HFFc6 (cell line): ENCODE measurements around the gene ZNF521. TPM values are rescaled to one million over a fixed set of nuclear protein-coding genes. Genes with fewer than 3 reads are reported as not detected.
"Not testable (repeated sequence)": the region's sequence is repeated elsewhere in the genome, so short reads cannot be mapped to it uniquely, and the experiment has no call there.

ENCODE experiments used
- DNase-seq: peaks from one replicate; pipeline ENCODE4 v3.0.0-alpha.2; 2018
- H3K27ac Mint-ChIP-seq: 2 replicates; pipeline ENCODE4 v1.8.0; 2020; ENCODE audit warnings: mild to moderate bottlenecking, mixed read lengths
- H3K27me3 Mint-ChIP-seq: 2 replicates; pipeline ENCODE4 v1.8.0; 2021; ENCODE audit warnings: mild to moderate bottlenecking, moderate library complexity, mixed read lengths; ENCODE audit not compliant: insufficient read depth
- H3K36me3 Mint-ChIP-seq: 2 replicates; pipeline ENCODE4 v1.8.0; 2021; ENCODE audit warnings: low read depth, mixed read lengths
- H3K4me1 Mint-ChIP-seq: 2 replicates; pipeline ENCODE4 v1.8.0; 2020; ENCODE audit warnings: low read depth, mixed read lengths
- H3K4me3 Mint-ChIP-seq: 2 replicates; pipeline ENCODE4 v1.8.0; 2020; ENCODE audit warnings: mild to moderate bottlenecking, moderate library complexity, mixed read lengths
- H3K9me3 Mint-ChIP-seq: 2 replicates; pipeline ENCODE4 v1.8.0; 2020; ENCODE audit warnings: mild to moderate bottlenecking, mixed read lengths
- total RNA-seq, 6 experiments: library from RNA; stranded (reverse); fragmentation: NEBNext Ultra II Directional; extraction: Animal tissue kit (Norgen Biotek cat#: 25700); gene quantifications; 2 replicates in 1 of 6; 3 replicates in 5 of 6; pipeline ENCODE4 v1.2.3, GENCODE V29; 2021
- TF ChIP-seq, protein P1 (sequence below): fragments of 200-600 bp; sonication (generic); IDR thresholded peaks from 2 replicates; pipeline ENCODE4 v1.5.0; 2021; ENCODE audit warnings: antibody characterized with exemption, mild to moderate bottlenecking

The ZNF521 gene
- total RNA-seq, 6 experiments from 2014 or later, result 0.27 to 5.3 (median 0.84) TPM

DNA sequence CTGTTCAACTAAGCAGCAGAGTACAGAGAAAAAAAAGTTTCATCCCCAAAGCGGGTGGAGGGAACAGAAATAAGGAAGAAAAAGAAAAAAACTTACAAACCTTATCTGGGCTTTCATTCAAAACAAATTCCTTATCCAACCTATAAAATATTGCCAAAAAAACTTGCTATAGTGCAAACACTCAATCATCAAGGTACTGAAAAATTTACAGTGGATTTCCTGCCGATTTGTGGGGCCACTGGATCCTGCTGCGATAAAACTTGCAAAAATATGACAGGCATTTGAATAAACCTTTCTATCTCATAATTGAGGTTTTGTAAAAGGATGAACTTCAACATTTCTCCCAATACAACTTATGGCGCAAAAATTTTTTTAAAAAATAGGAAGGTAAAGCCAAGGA, 77.0 kb downstream of the ZNF521 start:
- Mint-ChIP-seq H3K27me3 (0 out of 2 replicates have a peak, but pooled peaks cover under 1% of the 10 kb centered on the region), H3K27ac (no peak overlapping the region), H3K4me3 (no peak overlapping the region), H3K36me3 (no peaks in the 10 kb centered on the region), H3K4me1 (peaks cover 18% of the 10 kb centered on the region; the same call in 1 of the 2 replicates), H3K9me3 (no peaks in the 10 kb centered on the region)
- TF ChIP-seq, protein P1, sequence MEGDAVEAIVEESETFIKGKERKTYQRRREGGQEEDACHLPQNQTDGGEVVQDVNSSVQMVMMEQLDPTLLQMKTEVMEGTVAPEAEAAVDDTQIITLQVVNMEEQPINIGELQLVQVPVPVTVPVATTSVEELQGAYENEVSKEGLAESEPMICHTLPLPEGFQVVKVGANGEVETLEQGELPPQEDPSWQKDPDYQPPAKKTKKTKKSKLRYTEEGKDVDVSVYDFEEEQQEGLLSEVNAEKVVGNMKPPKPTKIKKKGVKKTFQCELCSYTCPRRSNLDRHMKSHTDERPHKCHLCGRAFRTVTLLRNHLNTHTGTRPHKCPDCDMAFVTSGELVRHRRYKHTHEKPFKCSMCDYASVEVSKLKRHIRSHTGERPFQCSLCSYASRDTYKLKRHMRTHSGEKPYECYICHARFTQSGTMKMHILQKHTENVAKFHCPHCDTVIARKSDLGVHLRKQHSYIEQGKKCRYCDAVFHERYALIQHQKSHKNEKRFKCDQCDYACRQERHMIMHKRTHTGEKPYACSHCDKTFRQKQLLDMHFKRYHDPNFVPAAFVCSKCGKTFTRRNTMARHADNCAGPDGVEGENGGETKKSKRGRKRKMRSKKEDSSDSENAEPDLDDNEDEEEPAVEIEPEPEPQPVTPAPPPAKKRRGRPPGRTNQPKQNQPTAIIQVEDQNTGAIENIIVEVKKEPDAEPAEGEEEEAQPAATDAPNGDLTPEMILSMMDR, result no peak
- no peak for DNase-seq

DNA sequence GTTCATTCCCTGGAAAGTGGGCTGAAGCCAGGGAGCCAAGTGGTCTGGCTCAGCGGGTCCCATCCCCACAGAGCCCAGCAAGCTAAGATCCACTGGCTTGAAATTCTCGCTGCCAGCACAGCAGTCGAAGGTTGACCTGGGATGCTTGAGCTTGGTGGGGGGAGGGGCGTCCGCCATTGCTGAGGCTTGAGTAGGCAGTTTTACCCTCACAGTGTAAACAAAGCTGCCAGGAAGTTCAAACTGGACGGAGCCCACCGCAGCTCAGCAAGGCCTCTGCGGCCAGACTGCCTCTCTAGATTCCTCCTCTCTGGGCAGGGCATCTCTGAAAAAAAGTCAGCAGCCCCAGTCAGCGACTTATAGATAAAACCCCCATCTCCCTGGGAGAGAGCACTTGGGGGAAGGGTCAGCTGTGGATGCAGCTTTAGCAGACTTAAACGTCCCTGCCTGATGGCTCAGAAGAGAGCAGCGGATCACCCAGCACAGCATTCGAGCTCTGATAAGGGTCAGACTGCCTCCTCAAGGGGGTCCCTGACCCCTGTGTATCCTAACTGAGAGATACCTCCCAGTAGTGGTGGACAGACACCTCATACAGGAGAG, 84.9 kb downstream of the ZNF521 start:
- not testable (repeated sequence) for H3K27me3 Mint-ChIP-seq, DNase-seq, H3K27ac Mint-ChIP-seq, H3K36me3 Mint-ChIP-seq, H3K9me3 Mint-ChIP-seq, H3K4me3 Mint-ChIP-seq
- peaks cover 13% of the 10 kb centered on the region for H3K4me1 Mint-ChIP-seq

DNA sequence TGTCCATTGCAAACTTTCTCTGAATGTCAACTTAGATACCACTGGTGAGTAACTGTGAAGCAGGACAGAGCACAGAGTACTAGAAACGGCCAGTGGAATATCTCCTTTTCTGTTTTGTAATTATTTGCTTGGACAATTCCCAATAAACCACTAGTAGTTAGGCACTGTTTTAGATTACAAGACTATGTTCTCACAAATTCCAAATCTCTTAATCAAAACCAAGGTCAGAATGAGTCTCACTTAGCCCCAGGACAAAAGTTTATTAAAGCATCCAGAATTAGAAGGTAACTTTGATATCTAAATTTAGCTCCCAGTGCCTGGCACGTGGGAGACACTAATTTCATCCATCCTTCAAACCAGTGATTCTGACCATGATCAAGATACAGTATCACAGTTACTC, 89.0 kb downstream of the ZNF521 start:
- Mint-ChIP-seq H3K36me3 (no peaks in the 10 kb centered on the region), H3K27ac (peak overlapping the region; percentile 73; the same call in 1 of the 2 replicates), H3K27me3 (no peaks in the 10 kb centered on the region; the same call in 1 of the 2 replicates), H3K4me3 (peak overlapping the region; percentile 38; the same call in 1 of the 2 replicates), H3K4me1 (peaks cover 21% of the 10 kb centered on the region), H3K9me3 (no peaks in the 10 kb centered on the region)
- TF ChIP-seq, protein P1, result no peak
- peak; percentile 89 for DNase-seq

DNA sequence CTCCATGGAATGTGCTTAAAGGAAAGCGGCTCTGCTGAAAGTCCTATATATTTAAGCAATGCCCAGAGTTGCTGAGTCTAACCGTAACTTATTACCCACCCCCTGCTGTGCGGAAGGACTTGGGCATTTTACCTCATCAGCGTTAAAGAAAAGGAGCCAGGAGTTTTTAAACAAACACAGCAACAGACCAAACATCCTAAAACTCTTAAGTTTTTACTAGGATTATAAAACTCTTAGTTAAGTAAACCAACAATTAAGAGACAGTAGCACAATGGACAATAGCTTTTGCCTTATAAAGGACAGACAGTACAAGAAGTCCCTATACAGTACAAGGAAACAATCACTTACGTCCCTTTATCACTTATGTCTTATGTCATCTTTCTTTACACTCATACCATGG, 90.2 kb downstream of the ZNF521 start:
- Mint-ChIP-seq H3K4me3 (no peak overlapping the region), H3K36me3 (no peaks in the 10 kb centered on the region), H3K9me3 (no peaks in the 10 kb centered on the region), H3K27me3 (no peaks in the 10 kb centered on the region; the same call in 1 of the 2 replicates), H3K4me1 (peaks cover 21% of the 10 kb centered on the region), H3K27ac (no peak overlapping the region)
- TF ChIP-seq, protein P1, result no peak
- no peak for DNase-seq

DNA sequence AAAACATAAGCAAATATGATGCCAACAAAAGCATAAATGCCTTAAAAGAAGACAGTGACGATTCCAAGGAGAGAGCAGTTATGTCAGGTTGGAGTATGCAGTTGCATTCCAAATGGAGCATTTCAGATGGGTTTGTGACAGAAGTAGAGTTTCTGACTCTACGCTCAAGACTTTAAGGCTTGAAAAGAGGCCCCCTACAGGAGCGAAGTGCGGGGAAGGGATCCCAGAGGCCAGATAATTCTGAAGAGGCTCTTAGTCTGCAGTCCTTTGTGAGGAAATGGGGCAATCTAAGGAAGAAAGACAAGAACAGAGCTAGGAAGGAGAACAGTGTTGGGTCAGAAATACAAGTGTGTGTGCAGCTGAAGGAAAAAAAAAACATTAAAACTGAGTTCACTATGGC, 95.5 kb downstream of the ZNF521 start:
- peaks cover 30% of the 10 kb centered on the region for H3K4me1 Mint-ChIP-seq
- H3K27ac Mint-ChIP-seq, result no peak overlapping the region
- no peaks in the 10 kb centered on the region for H3K9me3 Mint-ChIP-seq
- no peak for DNase-seq
- H3K27me3 Mint-ChIP-seq, result no peaks in the 10 kb centered on the region; the same call in 1 of the 2 replicates
- no peaks in the 10 kb centered on the region for H3K36me3 Mint-ChIP-seq
- H3K4me3 Mint-ChIP-seq, result no peak overlapping the region
- TF ChIP-seq, protein P1, result no peak

DNA sequence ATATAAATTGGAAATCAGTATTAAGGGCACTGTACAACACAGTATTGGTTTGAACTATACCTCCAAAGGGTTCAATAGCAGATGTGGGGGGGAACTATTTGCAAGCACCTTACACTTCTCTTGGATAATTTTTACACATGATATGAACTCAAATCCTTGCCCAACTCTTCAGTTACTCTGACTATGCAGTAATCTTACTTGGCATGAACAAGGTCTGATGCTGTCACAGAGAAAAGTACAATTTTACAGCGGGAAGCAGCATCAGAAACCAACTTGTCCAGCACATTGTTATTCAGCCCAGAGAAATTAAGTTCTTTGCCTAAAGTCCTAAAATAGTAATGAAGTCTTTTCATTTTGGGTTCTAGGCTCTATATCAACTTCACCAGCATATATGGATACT, 98.2 kb downstream of the ZNF521 start:
- Mint-ChIP-seq H3K27ac (no peak overlapping the region), H3K9me3 (no peaks in the 10 kb centered on the region), H3K4me3 (no peak overlapping the region), H3K36me3 (no peaks in the 10 kb centered on the region), H3K27me3 (no peaks in the 10 kb centered on the region), H3K4me1 (peaks cover 48% of the 10 kb centered on the region)
- TF ChIP-seq, protein P1, result no peak
- no peak for DNase-seq
